PFSK-1 (cell line): ENCODE results near the gene RYR1.

ENCODE experiments used
- POLR2AphosphoS5 ChIP-seq: IDR thresholded peaks from 2 replicates; pipeline ENCODE4 v1.6.1; 2012; ENCODE audit warnings: low read depth, mild to moderate bottlenecking, control low read depth, low read length, moderate library complexity
- TAF1 ChIP-seq: IDR thresholded peaks from 2 replicates; pipeline ENCODE4 v1.6.1; 2012; ENCODE audit warnings: low read length, control low read depth, borderline replicate concordance; ENCODE audit not compliant: insufficient read depth
- TF ChIP-seq, protein P1 (sequence below), 2 experiments: IDR thresholded peaks; 2 replicates each; pipeline versions ENCODE4 v1.6.1 to v1.8.0; 2011 to 2012; ENCODE audit warnings: low read depth in 2 of 2, low read length in 2 of 2, control low read depth in 1 of 2, inconsistent platforms in 1 of 2, mild to moderate bottlenecking in 1 of 2, moderate library complexity in 1 of 2; ENCODE audit not compliant: insufficient read depth in 1 of 2

DNA sequence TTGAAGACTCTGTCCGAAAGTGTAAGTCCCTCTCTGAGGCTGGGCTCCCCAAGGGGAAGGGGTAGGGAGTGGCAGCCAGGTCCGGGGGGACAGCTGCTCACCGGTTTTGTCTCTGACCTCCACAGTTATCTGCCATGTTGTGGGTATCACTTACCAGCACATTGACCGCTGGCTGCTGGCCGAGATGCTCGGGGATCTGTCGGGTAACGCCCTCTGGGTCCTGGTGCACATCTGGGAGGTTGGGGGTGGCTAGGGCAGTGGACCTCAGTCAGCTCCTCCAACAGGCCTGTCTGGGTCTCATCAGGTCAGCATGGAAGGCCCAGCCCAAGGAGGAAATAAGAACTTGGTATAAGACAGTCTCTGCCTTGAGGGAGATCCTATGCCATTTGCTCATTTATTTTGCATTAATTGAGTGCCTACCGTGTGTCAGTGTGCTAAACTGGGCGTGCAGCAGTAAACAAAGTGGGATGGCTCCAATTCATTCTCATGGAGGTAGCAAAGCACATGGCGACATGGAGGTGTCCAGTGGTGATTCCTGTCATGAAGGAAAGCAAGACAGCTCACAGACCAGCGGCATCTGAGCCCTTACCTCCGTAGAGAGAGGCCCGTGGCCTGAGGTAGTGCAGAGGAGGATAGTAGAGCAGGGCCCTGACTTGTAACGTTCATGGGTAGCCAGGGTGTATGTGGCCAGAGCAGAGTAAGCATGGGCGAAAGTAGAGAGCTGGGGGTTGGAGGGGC is 199.2 kb downstream of the RYR1 start:
- TF ChIP-seq POLR2AphosphoS5 (peak; percentile 8; the same call in 1 of the 2 replicates), TAF1 (no peak)
- TF ChIP-seq, protein P1, sequence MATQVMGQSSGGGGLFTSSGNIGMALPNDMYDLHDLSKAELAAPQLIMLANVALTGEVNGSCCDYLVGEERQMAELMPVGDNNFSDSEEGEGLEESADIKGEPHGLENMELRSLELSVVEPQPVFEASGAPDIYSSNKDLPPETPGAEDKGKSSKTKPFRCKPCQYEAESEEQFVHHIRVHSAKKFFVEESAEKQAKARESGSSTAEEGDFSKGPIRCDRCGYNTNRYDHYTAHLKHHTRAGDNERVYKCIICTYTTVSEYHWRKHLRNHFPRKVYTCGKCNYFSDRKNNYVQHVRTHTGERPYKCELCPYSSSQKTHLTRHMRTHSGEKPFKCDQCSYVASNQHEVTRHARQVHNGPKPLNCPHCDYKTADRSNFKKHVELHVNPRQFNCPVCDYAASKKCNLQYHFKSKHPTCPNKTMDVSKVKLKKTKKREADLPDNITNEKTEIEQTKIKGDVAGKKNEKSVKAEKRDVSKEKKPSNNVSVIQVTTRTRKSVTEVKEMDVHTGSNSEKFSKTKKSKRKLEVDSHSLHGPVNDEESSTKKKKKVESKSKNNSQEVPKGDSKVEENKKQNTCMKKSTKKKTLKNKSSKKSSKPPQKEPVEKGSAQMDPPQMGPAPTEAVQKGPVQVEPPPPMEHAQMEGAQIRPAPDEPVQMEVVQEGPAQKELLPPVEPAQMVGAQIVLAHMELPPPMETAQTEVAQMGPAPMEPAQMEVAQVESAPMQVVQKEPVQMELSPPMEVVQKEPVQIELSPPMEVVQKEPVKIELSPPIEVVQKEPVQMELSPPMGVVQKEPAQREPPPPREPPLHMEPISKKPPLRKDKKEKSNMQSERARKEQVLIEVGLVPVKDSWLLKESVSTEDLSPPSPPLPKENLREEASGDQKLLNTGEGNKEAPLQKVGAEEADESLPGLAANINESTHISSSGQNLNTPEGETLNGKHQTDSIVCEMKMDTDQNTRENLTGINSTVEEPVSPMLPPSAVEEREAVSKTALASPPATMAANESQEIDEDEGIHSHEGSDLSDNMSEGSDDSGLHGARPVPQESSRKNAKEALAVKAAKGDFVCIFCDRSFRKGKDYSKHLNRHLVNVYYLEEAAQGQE (IDR thresholded peaks at IDR 0.05; ENCODE audit: insufficient read depth in 1 of 2, low read depth in 2 of 2, low read length in 2 of 2) = no peak
